Lung microvascular endothelial cell (primary cell): ENCODE data around the gene SLC43A3. TPM values are rescaled to one million over a fixed set of nuclear protein-coding genes. Genes with fewer than 3 reads are reported as not detected.
"Not testable (repeated sequence)": the region's sequence is repeated elsewhere in the genome, so short reads cannot be mapped to it uniquely, and the experiment has no call there.

Source experiments
- DNase-seq, 2 donors: peaks; one replicate each; pipeline versions ENCODE4 v3.0.0 to v3.0.0-alpha.2; 2010; ENCODE audit warnings: low read depth in 2 of 2
- total RNA-seq: library from RNA; depleted of rRNA; stranded (reverse); fragments of >200 nt; gene quantifications from 2 replicates; pipeline ENCODE4 v1.2.1, GENCODE V29; 2014

Gene SLC43A3
- total RNA-seq, 1 donor from 2014 or later = 38.7 TPM

- peak in 1 of 2 donors; percentile 66 for DNase-seq
These were observed 39.5 kb downstream of the SLC43A3 start for GRCh38 chr11:57387289-57388030.

DNA sequence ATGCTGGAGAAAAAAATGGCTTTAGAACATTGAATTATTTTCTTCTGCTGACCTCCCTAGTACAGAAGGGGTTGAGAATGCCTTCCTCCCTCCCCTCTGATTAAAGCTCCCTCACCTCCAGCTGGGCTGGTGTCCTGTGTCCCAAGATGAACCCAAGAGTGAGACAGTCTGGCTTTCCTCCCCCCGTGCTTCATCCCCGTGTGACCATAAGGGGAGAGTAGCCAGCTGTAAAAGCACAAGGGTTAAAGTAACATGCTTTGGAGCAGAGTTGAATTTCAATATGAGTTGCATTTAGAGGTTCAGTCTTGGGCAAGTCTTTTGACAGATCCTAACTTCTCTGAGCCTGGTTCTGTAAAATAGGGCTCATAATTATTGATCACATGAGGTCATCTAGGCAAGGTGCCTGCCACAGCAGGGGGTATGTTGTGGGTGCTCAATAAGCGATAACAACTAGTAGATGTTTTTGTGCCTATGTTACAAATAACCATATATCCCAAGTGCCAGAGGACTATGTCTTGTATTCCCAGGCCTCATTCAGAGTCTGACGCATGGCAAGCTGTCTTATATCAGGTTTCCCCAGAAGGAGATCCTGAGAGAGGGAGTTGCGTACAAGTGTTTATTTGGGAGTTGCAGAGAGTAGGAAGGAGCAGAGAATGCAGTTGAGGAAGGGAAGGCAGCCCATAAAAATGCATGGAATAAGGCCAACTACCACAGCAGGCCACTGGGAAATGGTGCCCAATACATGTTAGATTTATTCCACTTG, 40.6 kb downstream of the SLC43A3 start:
- no peak for DNase-seq

DNA sequence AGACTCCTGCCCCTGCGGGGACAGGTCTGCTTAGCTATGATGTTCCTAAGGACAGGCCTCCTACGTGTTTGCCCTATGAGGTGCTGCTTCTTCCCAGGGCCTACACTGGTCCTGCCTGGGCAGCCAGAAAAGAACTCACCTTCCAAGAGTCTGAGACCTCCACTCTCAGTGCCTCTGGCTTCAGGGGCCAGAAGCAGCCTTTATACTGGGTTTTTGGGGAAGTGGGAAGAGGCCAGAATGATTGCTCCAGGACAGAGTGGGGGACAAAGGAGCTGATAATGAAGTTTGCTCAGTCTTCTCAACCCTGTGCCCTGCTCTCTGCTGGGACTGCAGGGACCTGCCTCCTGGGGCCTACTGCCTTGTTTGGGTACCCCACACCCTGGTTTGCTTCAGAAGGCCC, 45.9 kb downstream of the SLC43A3 start, which contains the start of gene PRG3:
Gene PRG3, minus strand, starts transcription at position 176 of the 400 bp plus-strand sequence. CDS start 442 bp downstream, outside the sequence.
- no peak for DNase-seq

GRCh38 chr11:57379732-57380131, 47.2 kb downstream of the SLC43A3 start:
- DNase-seq = peak; percentile 36 to 47

GRCh38 chr11:57378186-57378585, 48.7 kb downstream of the SLC43A3 start:
- no peak for DNase-seq

DNA sequence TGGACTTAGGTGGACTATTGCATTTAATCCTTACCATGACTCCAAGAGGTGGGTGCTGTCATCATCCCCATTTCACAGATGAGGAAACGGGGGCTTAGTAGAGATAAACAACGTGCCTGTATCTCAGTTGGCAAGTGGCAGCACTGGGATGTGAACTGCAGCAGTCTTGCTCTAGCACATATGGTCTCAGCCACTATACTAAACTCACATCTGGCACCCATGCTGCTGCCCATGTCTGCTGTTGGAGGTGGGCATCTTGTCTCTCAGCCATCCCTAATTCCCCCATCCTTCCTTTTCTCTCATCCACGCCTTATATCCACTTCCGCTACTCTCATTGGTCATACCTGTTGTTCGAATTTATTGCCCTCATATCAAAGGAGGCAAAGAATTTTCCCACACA, 49.8 kb downstream of the SLC43A3 start:
- no peak for DNase-seq

- no peak for DNase-seq
These were observed 50.5 kb downstream of the SLC43A3 start for GRCh38 chr11:57376095-57377090.

DNA sequence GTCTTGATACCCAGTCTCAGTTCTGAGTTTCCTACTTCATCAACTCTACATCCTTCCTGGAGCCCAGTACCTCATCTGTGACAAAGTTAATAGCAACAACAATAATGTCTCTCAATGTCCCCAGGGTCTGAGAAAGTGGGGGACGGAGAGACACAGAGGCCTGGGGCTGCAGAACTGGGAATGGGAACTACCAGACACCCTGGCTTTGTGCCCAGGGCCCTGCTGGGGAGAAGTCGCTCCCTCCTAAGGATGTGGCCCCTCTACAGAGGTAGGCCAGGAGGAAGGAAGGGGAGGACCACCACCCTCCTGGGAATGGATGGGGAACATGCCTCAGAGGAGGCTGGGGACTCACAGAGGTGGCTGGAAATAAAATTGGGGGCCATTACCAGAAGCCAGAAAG, 51.4 kb downstream of the SLC43A3 start:
- no peak for DNase-seq

DNA sequence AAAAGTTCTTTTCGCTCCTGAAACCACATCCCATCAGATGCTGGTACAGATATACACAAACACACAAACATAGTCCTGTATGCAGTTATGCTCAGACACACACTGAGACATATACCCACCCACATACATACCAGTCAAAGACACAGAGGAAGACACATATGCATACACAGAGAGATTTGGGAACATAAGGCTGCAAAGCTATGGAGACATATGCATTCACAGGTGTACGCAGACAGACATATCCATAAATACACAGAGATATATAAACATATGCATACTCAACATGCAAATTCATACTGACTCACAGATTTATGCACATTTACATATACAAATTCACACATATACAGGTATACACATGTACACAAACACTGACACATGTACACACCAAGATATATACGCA, 52.0 kb downstream of the SLC43A3 start:
- DNase-seq = no peak

- DNase-seq = no peak
These were observed 53.8 kb downstream of the SLC43A3 start for GRCh38 chr11:57373146-57373545.

DNA sequence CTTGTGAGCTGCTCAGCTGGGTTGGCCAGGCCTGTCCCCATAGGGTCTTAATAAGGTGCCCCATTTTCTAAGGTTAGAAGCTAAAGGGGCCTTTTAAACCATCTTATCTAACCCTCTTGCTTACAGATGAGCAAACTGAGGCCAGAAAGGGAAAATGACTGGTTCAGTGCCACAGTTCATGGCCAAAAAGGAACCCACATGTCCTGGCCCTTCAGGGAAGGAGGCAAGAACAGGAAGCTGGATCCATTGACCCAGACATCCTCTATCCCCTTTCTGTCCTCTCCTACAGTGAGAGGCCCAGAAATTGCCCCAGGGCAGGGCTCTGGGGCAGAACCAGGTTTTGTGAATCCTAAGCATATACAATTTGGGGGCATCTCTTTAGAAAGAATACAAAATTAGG, 56.0 kb downstream of the SLC43A3 start:
- DNase-seq = no peak

DNA sequence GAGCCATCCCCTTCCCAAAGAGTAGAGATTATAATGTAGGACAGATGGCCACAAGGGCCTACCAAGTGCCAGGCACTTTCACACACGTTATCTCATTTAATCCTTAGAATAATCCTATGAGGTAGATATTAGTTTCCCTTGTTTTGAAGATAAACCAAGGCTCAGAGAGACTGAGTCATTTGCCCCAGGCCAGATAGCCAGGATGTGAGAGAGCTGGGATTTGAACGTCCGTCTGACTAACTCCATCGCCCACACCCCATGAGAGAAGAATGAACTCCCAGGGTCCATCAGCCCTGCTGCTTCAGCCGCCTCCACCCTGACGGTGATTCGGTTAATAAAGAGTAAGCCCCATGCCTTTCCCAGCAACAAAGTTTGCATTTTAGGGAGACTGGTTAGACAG, 56.7 kb downstream of the SLC43A3 start:
- peak in 1 of 2 donors; percentile 69 for DNase-seq

DNA sequence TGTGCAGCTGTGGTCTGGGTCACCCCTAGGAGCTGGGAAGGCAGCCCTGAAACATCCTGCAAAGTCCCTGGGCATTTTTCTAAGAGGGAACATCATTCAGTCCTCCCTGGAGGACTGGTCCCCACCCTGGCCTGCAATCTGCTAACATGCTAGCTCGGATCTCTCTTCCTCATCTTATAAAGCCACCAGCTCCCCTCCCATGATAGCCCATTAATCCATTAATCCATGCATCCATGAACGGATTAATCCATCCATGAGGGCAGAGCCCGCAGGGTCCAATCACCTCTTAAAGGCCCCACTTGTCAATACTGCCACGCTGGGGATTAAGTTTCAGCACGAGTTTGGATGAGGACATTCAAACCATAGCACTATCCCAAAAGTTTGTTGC, 58.1 kb downstream of the SLC43A3 start:
- no peak for DNase-seq

GRCh38 chr11:57368106-57368844, 58.6 kb downstream of the SLC43A3 start:
- peak in 1 of 2 donors; percentile 64 for DNase-seq

GRCh38 chr11:57364851-57365660, 61.9 kb downstream of the SLC43A3 start:
- no peak for DNase-seq

DNA sequence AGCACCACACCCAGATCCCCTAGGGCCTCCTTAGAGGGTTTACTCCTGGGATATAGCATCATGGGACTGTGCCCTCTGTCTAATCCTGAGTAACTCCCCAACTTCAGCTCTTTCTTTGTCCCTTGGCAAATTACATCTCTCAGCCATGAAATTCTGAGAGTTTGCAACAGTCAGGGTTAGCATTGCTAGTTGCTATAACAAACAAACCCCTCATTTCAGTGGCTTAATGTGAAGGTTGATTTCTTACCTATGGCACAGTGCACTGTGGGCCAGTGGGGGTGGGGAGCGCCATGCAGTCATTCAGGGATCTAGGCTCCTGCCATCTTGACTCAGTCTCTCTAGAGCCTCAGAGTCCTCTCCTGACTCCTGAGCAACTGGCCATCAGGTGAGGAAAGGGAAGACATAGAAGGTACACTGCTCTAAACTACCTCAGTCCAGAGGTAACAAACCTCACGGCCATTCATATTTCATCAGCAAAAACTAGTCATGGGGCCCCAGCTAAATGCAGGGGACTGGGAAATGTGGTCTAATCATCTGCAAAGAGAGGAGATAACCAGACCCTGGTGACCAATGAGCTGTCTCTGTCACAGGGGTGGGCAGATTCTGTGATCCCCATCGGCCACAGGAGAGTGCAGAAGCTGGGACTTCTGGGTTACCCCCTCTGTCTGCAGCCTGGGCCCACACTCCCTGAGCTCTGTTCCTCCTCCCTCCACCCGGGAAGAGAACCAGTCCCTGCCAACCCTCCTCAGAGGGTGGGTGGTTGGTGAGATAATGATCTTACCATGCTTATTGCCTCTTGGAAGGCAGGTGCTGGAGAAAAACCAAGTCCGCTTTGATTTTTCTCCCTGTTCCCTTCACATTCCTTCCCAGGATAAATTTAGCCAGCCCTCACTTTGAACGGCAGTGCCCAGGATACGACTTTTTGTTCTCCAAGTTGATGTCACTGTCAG, 63.5 kb downstream of the SLC43A3 start:
- no peak for DNase-seq

DNA sequence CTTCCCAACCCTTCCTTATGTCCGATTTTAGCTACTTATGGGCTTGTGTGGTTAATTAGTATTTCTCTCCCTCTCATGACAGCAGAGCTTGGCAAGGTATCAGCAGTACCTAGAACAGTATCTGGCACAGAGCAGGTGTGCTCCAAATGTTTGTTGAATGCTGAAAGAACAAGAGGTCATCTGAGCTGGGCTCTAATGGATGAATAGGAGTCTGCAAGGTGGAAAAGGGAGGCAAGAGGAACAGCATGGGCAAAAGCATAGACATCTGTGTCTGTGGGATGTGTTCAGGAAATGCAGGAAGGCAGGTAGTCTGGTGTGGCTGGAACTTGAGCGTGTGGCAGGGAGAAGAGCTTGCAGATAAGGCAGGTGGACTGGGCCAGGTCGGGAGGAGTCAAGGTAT, 65.0 kb downstream of the SLC43A3 start:
- no peak for DNase-seq

DNA sequence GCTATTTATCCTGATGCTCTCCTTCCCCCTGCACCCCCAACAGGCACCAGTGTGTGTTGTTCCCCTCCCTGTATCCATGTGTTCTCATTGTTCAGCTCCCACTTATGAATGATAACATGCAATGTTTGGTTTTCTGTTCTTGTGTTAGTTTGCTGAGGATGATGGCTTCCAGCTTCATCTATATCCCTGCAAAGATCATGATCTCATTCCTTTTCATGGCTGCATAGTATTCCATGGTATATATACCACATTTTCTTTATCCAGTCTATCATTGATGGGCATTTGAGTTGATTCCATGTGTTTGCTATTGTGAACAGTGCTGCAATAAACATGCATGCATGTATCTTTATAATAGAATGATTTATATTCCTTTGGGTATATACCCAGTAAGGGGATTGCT, 65.5 kb downstream of the SLC43A3 start:
- DNase-seq = not testable (repeated sequence)

DNA sequence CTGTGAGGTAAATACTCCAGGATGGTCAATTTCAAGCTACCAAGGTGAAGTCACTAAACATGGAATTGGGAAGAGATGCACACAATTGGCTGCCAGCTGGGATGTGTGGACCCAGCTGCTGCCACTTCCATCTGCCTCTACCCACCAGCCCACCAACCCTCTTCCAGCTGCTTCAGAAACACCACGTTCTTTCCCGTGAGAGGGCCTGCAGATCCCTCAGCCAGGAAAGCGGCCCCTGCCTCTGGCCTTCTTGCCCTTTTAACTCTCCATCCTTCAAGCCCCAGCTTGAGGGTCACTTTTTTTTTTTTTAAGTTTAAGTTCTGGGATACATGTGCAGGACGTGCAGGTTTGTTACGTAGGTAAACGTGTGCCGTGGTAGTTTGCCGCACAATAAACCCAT, 65.9 kb downstream of the SLC43A3 start:
- no peak for DNase-seq
